ENCODE results near the gene USP49.

- TF ChIP-seq CTCF (IDR thresholded peaks at IDR 0.05; ENCODE audit: low read depth, low read length) (no peak), EZH2phosphoT487 (IDR thresholded peaks at IDR 0.05; ENCODE audit: low read depth) (no peak)
Measured at GRCh38 chr6:41939848-41940758, 44.9 kb upstream of the USP49 start.
